ENCODE results near the gene HIGD2A.

GRCh38 chr5:176426876-176427275 is 38.3 kb downstream of the HIGD2A start:
- TF ChIP-seq CTCF (IDR thresholded peaks at IDR 0.05) (no peak), EP300 (IDR thresholded peaks at IDR 0.05) (no peak), POLR2A (IDR thresholded peaks at IDR 0.05) (no peak)
